GM04504 (cell line): ENCODE results near the gene AMBP.

Source experiments
- DNase-seq: peaks from one replicate; pipeline ENCODE4 v3.0.0-alpha.2; 2012; ENCODE audit warnings: low read depth

Gene AMBP

DNA sequence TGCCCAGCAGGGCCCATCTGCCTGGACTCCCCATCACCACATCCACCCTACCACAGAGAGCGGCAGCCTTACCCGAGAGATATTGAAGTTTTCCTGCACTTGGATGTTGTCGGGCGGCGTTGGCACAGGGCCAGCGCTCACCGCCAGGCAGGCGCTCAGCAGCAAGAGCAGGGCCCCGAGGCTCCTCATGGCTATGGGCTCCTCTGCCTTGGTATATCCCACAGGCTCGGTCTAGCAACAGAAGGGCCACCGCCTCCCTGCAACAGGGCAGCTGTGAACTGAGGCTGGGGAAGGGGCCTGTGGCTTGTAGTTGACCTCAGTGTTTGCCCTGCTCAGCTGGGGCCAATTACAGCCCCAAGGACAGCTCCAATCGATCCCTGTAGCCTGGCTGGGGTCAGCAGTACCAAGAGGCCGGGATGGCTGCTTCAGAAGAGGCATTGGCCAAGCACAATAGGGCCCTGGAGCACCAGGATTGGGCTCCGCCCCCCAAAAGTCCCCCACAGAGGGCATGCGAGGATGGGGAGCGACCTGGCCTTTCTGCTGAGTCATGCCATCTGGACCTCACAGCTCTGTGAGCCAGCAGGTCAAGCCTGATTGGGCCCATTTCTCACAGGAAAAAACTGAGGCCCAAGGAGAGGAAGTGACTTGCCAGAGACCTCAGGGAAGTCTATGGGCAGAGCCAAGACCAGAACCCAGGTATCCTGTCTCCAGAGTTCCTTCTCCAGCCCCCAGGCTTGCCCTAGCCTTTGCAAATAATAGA lies at the start of gene AMBP:
Gene AMBP, minus strand, starts transcription at position 280 of the 760 bp plus-strand sequence. Its CDS starts 91 bp downstream, at position 189.
- no peak for DNase-seq

GRCh38 chr9:114126247-114127060 lies 48.4 kb upstream of the AMBP start:
- DNase-seq: no peak

GRCh38 chr9:114125476-114126013 lies 47.4 kb upstream of the AMBP start:
- DNase-seq: no peak

GRCh38 chr9:114124666-114125475 lies 46.8 kb upstream of the AMBP start:
- DNase-seq: no peak

DNA sequence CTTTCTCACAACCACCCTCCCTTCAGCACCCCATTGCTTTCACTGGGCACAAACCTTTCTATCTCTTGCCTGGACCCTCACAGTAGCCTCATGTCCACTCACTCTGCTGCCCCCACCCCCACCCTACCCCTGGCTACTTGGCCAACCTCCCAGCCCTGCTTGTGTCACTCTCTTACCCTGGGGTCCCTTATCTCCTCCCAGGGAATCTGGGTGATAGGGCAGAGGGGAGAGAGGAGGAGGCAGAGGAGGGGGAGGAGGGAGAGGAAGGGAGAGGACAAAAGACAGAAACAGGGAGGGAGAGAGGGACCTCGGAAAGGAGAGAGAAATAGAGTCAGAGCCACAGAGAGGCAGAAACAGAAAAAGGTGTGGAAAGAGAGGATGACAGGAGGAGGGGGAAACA lies 46.0 kb upstream of the AMBP start:
- DNase-seq: no peak

GRCh38 chr9:114123031-114123977 lies 45.2 kb upstream of the AMBP start:
- DNase-seq: no peak

- no peak for DNase-seq
Observed at GRCh38 chr9:114122136-114123027, 44.3 kb upstream of the AMBP start.

- no peak for DNase-seq
Observed at GRCh38 chr9:114121227-114122135, 43.4 kb upstream of the AMBP start.

DNA sequence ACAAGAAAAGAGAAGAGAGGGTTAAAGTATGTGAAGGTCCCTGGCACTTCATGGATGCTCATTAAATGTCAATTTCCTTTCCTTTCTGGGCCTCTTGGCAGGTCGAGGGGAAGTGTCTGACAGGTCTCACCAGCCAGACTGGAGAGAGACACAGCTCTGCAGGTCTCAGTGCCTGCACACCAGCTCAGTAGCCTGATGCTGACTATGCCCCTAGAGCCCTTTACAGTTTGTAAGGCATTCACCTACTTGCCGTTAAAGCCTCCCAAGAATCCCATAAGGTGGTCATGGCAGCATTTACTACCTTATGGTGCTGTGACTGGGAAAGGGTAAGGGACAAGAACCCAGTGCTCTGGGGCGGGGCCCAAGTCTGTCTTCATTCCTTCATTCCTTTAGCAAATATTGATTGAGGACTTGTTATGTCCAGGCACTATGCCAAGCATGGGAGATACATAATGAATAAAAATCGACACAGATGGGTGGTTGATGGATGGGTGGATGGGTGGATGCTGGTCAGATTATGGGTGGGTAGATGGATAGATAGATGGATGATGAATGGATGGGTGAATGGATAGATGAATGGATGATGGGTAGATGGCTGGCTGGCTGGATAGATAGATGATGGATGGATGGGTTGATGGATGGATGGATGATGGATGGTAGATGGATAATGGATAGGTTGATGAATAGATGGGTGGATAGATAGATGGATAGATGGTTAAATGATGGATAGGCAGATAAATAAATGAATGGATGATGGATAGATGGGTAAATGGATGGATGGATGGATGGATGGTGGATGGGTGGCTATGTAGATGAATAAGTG lies 42.3 kb upstream of the AMBP start:
- no peak for DNase-seq

DNA sequence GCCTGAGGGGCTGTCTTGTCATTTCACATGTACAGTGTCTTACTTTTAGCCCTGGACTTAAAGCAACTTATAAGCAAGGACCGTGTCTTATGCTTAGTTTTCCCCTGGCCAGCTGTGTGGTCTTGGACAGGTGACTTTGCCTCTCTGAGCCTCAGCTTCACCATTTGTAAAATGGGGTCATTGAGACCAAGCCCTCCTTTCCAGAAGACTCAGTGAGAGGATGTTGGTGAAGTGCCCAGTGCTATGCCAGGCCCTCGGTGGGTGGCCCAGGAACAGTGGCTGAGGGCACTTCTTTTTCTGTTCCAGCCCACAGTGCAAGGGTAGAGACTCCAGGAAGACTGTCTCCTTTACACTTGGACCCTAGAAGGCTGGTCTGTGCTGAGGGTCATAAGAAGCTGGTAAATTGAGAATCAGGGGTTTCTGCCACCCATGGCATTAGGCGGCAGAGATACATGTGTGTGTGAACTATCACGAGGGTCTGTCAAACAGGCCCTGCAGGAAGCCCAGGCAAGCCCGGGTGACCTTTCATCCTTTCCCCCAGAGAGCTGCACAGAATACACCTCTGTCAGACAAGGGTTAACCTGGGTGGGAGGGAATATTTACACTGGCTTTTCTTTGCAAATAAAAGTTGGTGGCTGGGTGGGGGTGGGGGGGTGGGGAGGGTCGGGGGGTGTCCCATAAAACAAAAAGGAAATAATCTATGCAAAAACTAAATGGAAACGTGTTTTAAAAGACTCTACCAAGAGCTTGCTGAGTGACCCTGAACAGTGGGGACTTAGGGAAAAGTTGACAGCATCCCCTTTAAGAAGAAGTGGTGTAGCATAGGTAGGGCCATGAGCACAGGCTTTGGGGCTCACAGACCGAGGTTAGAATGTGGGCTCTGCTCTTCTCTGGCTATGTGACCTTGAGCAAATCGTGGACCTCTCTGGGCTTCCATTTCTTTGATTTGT lies 41.4 kb upstream of the AMBP start:
- DNase-seq: no peak

DNA sequence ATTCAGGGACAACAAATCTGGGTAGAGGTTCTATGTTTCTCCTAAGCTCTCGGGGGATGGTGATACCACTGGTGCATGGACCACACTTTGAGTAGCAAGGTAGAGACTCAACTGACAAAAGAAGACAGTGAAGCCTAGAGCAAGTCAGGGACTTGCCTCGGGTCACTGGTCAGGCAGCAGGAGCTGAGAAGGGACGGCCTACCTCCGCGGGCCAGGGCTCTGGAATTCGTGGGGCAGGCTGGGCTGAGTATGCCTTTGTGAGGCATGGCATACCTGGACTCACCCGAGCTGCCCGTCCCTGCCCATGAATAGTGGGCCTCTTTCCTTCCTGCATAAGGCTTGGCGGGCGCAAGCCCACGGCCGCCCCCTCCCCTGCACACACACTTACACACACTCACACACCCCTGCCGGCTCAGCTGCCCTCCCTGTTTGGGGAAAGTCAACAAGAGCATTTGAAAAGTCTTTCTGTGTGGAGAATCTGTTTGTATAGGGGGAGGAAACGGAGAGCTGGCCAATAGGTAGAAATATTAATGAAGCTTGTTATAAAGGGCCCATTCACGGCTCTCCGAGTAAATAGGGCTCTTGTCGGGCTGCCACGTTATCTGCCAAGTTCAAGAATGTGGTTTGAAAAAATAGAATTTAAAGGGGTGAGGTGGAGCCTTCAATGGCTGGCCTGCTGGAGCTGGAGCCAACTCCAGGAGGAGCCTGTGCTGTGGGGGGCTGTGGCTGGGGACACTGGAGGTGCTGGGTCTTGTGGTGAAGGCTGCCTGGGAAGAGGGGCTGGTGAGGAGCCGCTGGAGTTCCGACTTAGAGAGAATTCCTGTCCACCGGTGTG lies 40.1 kb upstream of the AMBP start:
- no peak for DNase-seq

DNA sequence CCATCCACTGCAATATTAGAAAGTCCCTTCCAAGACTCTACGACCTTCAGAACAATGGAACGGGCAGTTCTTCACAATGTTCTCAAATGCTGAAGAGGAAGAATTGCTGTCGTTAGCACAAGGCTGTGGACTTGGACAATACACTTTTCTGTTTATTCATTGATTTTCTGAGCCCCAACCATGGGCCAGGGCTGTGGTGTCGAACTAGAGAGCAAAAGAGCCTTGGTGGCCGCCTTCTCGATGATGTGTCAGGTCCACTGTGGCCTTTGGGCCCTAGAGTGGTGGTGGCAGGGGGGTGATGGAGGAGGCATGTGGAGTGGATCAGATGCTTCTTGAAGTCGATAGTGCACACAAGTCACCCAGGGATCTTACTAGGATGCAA lies 39.5 kb upstream of the AMBP start:
- no peak for DNase-seq

DNA sequence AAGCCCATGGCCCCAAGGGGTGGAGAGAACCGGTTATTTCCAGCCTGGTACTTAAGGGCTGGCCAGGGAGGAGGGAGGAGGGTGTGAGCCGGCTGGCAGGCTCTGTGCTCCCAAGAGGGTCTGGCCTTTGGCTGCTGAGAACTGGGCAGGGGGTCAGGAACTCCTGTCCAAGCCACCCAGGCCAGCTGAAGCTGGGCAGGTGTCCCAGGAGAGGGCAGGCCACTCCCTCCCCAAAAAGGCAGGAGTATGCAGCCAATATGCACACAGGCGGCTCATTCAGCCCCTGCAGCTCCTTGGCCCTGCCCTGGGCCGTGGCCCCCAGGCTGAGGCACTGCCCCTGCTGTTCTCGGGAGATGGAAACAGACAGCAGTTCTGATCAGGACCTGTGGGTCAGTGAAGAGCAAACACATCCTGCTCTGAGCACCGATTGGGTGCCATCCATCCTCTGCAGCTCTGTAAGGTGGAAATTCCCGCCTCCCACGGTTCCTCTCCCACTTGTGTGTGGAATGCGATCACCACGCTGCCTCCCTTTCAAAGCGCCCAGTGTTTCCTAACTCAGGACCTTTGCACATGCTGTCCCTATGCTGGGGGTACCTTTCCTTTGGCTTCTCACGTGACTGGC lies 38.1 kb upstream of the AMBP start:
- no peak for DNase-seq

DNA sequence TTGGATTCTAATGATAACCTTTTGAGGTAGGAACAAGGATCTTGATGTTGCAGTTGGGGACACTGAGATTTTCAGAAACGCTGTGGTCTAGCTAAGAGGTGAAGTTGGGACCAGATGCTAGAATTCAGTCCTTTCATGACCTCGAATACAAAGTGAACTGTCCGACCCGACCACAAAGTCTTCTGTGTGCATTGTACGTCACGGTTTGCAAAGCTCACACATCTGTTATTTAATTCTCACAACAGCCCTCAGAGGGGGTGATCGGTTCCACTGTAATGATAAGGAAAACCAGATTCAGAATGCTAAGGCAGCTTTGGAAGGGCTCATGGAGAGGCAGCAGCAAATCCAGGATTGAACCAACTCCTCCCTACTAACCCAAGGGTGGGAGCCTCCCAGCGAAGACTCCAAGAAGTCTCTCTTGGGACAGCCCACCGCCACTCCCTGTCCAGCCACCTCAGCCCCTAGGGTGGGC lies 37.6 kb upstream of the AMBP start:
- DNase-seq: no peak

DNA sequence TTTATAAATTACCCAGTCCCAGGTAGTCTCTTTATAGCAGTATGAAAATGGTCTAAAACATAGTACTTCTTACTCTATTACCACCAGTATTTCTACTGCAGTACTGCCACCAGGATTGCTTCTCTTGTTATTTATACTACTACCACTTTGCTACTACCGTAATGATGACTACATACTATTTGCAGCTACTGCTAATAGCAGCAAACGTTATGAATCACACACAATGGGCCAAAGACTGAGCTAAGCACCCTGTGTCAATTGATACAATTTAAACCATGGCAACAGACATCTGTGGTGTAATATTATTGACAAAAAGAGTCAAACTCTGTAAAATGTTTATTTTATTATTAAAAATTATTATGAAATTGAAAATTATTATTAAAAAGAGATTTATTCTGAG lies 36.3 kb upstream of the AMBP start:
- no peak for DNase-seq
